Activated T-cell treated with anti-CD3 and anti-CD28 coated beads for 24 hours (primary cell): ENCODE measurements around the gene UBE3C.
"Not testable (repeated sequence)": the region's sequence is repeated elsewhere in the genome, so short reads cannot be mapped to it uniquely, and the experiment has no call there.

Experiments used
- DNase-seq: peaks from one replicate; pipeline ENCODE4 v3.0.0-alpha.2; 2020; ENCODE audit warnings: low read depth

Gene UBE3C

GRCh38 chr7:157138424-157139110, at the start of gene UBE3C:
Gene UBE3C (plus strand): TSS chr7:157138926. CDS start chr7:157139273, 347 bp downstream.
- DNase-seq = peak; percentile 87

- DNase-seq = no peak
Observed at GRCh38 chr7:157089100-157089610, 49.6 kb upstream of the UBE3C start.

GRCh38 chr7:157090485-157091165, 48.1 kb upstream of the UBE3C start:
- DNase-seq = no peak

- DNase-seq = no peak
Observed at GRCh38 chr7:157096286-157097055, 42.3 kb upstream of the UBE3C start.

- no peak for DNase-seq
Observed at GRCh38 chr7:157097056-157097329, 41.7 kb upstream of the UBE3C start.

GRCh38 chr7:157097569-157097968, 41.2 kb upstream of the UBE3C start:
- DNase-seq = no peak

- DNase-seq = not testable (repeated sequence)
Observed at GRCh38 chr7:157100005-157100404, 38.7 kb upstream of the UBE3C start.

GRCh38 chr7:157103641-157104040, 35.1 kb upstream of the UBE3C start:
- DNase-seq = not testable (repeated sequence)

GRCh38 chr7:157111311-157111710, 27.4 kb upstream of the UBE3C start:
- no peak for DNase-seq

- DNase-seq = no peak
Observed at GRCh38 chr7:157112706-157113105, 26.0 kb upstream of the UBE3C start.

- peak; percentile 4 for DNase-seq
Observed at GRCh38 chr7:157113607-157114006, 25.1 kb upstream of the UBE3C start.

GRCh38 chr7:157116762-157117161, 22.0 kb upstream of the UBE3C start:
- DNase-seq = no peak

GRCh38 chr7:157117796-157118195, 20.9 kb upstream of the UBE3C start:
- DNase-seq = no peak

GRCh38 chr7:157120181-157120580, 18.5 kb upstream of the UBE3C start:
- no peak for DNase-seq

- DNase-seq = no peak
Observed at GRCh38 chr7:157121184-157121715, 17.5 kb upstream of the UBE3C start.

GRCh38 chr7:157122800-157123495, 15.8 kb upstream of the UBE3C start:
- DNase-seq = no peak

GRCh38 chr7:157124690-157125089, 14.0 kb upstream of the UBE3C start:
- no peak for DNase-seq

- no peak for DNase-seq
Observed at GRCh38 chr7:157125376-157126223, 13.1 kb upstream of the UBE3C start.

- DNase-seq = no peak
Observed at GRCh38 chr7:157126921-157127320, 11.8 kb upstream of the UBE3C start.

- no peak for DNase-seq
Observed at GRCh38 chr7:157129200-157129599, 9.5 kb upstream of the UBE3C start.

- DNase-seq = no peak
Observed at GRCh38 chr7:157129907-157130460, 8.7 kb upstream of the UBE3C start.
